Measurements from ENCODE around the gene POLN.
A peak's percentile ranks its signal among the peaks of the same experiment; 100 is the strongest.

Gene POLN

DNA sequence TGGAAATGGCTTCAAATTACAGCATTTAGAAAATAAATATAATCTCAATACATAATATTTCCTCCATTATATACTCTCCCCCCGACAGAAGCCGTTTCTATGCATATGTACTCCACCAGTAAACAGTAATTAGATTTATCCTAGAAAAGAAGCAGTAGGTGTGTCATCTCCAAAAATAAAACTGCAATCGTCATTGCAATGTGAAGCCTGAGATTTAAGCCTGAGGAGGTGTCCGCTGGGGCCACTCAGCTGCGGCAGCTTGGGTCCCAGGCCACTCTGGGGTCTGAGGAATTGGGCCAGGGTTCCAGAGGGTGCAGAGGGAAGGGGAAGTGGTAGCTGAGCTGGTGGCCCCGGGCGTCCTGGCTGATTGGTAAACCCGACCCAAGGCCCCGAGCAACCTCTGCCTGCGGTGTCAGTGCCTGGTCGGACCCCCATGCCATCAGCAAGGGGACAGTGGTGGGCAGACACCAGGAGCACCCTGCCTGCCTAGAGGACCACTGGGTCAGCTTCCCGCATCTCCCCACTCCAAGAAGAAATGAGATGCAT lies 27.8 kb upstream of the POLN start:
- TF ChIP-seq, protein P1, sequence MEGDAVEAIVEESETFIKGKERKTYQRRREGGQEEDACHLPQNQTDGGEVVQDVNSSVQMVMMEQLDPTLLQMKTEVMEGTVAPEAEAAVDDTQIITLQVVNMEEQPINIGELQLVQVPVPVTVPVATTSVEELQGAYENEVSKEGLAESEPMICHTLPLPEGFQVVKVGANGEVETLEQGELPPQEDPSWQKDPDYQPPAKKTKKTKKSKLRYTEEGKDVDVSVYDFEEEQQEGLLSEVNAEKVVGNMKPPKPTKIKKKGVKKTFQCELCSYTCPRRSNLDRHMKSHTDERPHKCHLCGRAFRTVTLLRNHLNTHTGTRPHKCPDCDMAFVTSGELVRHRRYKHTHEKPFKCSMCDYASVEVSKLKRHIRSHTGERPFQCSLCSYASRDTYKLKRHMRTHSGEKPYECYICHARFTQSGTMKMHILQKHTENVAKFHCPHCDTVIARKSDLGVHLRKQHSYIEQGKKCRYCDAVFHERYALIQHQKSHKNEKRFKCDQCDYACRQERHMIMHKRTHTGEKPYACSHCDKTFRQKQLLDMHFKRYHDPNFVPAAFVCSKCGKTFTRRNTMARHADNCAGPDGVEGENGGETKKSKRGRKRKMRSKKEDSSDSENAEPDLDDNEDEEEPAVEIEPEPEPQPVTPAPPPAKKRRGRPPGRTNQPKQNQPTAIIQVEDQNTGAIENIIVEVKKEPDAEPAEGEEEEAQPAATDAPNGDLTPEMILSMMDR (IDR thresholded peaks at IDR 0.05; ENCODE audit: poor library complexity, severe bottlenecking), result no peak
- H3K4me1 ChIP-seq (ENCODE audit: insufficient read depth, poor library complexity, severe bottlenecking), result no peaks in the 10 kb centered on the region
- no peaks in the 10 kb centered on the region for H3K27me3 ChIP-seq (ENCODE audit: insufficient read depth, poor library complexity, severe bottlenecking)
- H3K4me3 ChIP-seq (ENCODE audit: severe bottlenecking), result no peak overlapping the region
- H3K36me3 ChIP-seq (ENCODE audit: low read depth), result no peaks in the 10 kb centered on the region
- DNase-seq (ENCODE audit: low spot score), result no peak
- H3K27ac ChIP-seq (ENCODE audit: poor library complexity, severe bottlenecking), result no peak overlapping the region
- H3K9me3 ChIP-seq (ENCODE audit: severe bottlenecking), result no peaks in the 10 kb centered on the region
- ATAC-seq (ENCODE audit: low read depth), result no peak

DNA sequence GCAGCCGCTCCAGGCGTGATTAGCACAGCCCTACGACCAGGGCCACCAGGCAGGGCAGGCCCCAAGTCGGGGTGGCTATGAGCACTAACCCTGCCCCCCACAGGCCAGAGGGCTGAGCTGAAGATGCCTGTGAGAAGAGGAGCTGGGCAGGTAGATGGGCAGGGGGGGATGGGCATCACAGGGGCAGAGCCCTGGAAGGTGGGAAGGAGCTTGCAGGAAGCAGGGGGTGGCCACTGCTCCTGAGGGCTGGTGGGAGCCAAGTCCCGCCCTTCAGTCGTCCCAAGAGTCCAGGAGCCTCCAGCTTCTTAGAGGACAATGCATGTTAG lies 27.2 kb upstream of the POLN start:
- Histone ChIP-seq H3K27me3 (ENCODE audit: insufficient read depth, poor library complexity, severe bottlenecking) (no peaks in the 10 kb centered on the region), H3K27ac (ENCODE audit: poor library complexity, severe bottlenecking) (no peak overlapping the region), H3K4me3 (ENCODE audit: severe bottlenecking) (no peak overlapping the region), H3K36me3 (ENCODE audit: low read depth) (no peaks in the 10 kb centered on the region), H3K4me1 (ENCODE audit: insufficient read depth, poor library complexity, severe bottlenecking) (no peaks in the 10 kb centered on the region), H3K9me3 (ENCODE audit: severe bottlenecking) (no peaks in the 10 kb centered on the region)
- TF ChIP-seq, protein P1 (IDR thresholded peaks at IDR 0.05; ENCODE audit: poor library complexity, severe bottlenecking), result no peak
- ATAC-seq (ENCODE audit: low read depth) (0 out of 3 replicates have a peak, but pooled peaks have one; percentile 4), DNase-seq (ENCODE audit: low spot score) (no peak)

GRCh38 chr4:2268357-2269205 lies 26.7 kb upstream of the POLN start:
- no peaks in the 10 kb centered on the region for H3K4me1 ChIP-seq (ENCODE audit: insufficient read depth, poor library complexity, severe bottlenecking)
- DNase-seq (ENCODE audit: low spot score) (no peak), ATAC-seq (ENCODE audit: low read depth) (no peak)
- TF ChIP-seq, protein P1 (IDR thresholded peaks at IDR 0.05; ENCODE audit: poor library complexity, severe bottlenecking), result no peak
- H3K9me3 ChIP-seq (ENCODE audit: severe bottlenecking), result no peaks in the 10 kb centered on the region
- H3K27ac ChIP-seq (ENCODE audit: poor library complexity, severe bottlenecking), result no peak overlapping the region
- H3K36me3 ChIP-seq (ENCODE audit: low read depth), result no peaks in the 10 kb centered on the region
- H3K27me3 ChIP-seq (ENCODE audit: insufficient read depth, poor library complexity, severe bottlenecking), result no peaks in the 10 kb centered on the region
- H3K4me3 ChIP-seq (ENCODE audit: severe bottlenecking), result no peak overlapping the region

- Histone ChIP-seq H3K27me3 (ENCODE audit: insufficient read depth, poor library complexity, severe bottlenecking) (no peaks in the 10 kb centered on the region), H3K4me3 (ENCODE audit: severe bottlenecking) (no peak overlapping the region), H3K36me3 (ENCODE audit: low read depth) (no peaks in the 10 kb centered on the region), H3K27ac (ENCODE audit: poor library complexity, severe bottlenecking) (no peak overlapping the region), H3K4me1 (ENCODE audit: insufficient read depth, poor library complexity, severe bottlenecking) (no peaks in the 10 kb centered on the region), H3K9me3 (ENCODE audit: severe bottlenecking) (no peaks in the 10 kb centered on the region)
- no peak for DNase-seq (ENCODE audit: low spot score)
- ATAC-seq (ENCODE audit: low read depth), result no peak
- TF ChIP-seq, protein P1 (IDR thresholded peaks at IDR 0.05; ENCODE audit: poor library complexity, severe bottlenecking), result no peak
Observed at GRCh38 chr4:2267841-2268240, 25.9 kb upstream of the POLN start.

DNA sequence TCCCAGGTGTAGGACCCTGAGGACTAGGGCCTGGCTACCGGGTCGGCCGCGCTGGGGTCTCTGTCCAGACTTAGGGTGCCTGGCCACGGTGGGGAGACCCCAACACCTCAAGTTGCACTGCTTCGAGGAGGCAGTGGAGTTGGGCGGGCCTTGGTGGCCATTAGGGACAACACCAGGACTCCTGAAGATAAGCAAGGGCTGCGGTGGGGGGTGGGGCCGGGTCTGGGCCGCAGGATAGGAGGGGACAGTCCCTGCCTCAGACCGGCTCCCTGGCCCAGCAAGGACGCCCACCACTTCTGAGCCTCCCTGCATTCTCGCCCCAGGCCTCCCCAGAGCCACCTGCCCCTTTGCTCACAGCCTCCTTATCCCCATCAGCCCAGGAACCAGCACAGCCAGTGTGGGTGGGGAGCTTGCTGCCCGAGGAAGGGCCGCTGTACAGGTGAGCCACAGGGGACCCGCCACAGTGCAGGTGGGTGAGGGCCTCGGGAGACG lies 25.4 kb upstream of the POLN start:
- H3K27ac ChIP-seq (ENCODE audit: poor library complexity, severe bottlenecking), result no peak overlapping the region
- H3K36me3 ChIP-seq (ENCODE audit: low read depth), result no peaks in the 10 kb centered on the region
- H3K27me3 ChIP-seq (ENCODE audit: insufficient read depth, poor library complexity, severe bottlenecking), result no peaks in the 10 kb centered on the region
- H3K4me1 ChIP-seq (ENCODE audit: insufficient read depth, poor library complexity, severe bottlenecking), result no peaks in the 10 kb centered on the region
- no peak overlapping the region for H3K4me3 ChIP-seq (ENCODE audit: severe bottlenecking)
- H3K9me3 ChIP-seq (ENCODE audit: severe bottlenecking), result no peaks in the 10 kb centered on the region
- TF ChIP-seq, protein P1 (IDR thresholded peaks at IDR 0.05; ENCODE audit: poor library complexity, severe bottlenecking), result no peak
- DNase-seq (ENCODE audit: low spot score), result no peak
- no peak for ATAC-seq (ENCODE audit: low read depth)
